ENCODE measurements around the gene COL4A3.
A peak's percentile ranks its signal among the peaks of the same experiment; 100 is the strongest.

COL4A3 gene

GRCh38 chr2:227163998-227164762 is at the start of gene COL4A3, which contains the start of gene COL4A4:
COL4A3 (plus strand) TSS chr2:227164624; CDS start chr2:227164727, 103 bp downstream.
COL4A4 (minus strand) TSS chr2:227164205; CDS start chr2:227147483, 16,722 bp downstream.
- no peak for DNase-seq

GRCh38 chr2:227115761-227116160 is 48.7 kb upstream of the COL4A3 start:
- no peak for DNase-seq

- DNase-seq, result no peak
Measured at GRCh38 chr2:227117027-227117426, 47.4 kb upstream of the COL4A3 start.

- no peak for DNase-seq
Measured at GRCh38 chr2:227117852-227118251, 46.6 kb upstream of the COL4A3 start.

- DNase-seq, result no peak
Measured at GRCh38 chr2:227118353-227118752, 46.1 kb upstream of the COL4A3 start.

- DNase-seq, result no peak
Measured at GRCh38 chr2:227123697-227124096, 40.7 kb upstream of the COL4A3 start.

GRCh38 chr2:227124811-227125210 is 39.6 kb upstream of the COL4A3 start:
- no peak for DNase-seq

- no peak for DNase-seq
Measured at GRCh38 chr2:227125506-227125905, 38.9 kb upstream of the COL4A3 start.

GRCh38 chr2:227127201-227127600 is 37.2 kb upstream of the COL4A3 start:
- no peak for DNase-seq

- DNase-seq, result no peak
Measured at GRCh38 chr2:227130636-227131035, 33.8 kb upstream of the COL4A3 start.

- no peak for DNase-seq
Measured at GRCh38 chr2:227132986-227133385, 31.4 kb upstream of the COL4A3 start.

GRCh38 chr2:227134591-227134990 is 29.8 kb upstream of the COL4A3 start:
- DNase-seq, result no peak

GRCh38 chr2:227141301-227141700 is 23.1 kb upstream of the COL4A3 start:
- no peak for DNase-seq

GRCh38 chr2:227143895-227144294 is 20.5 kb upstream of the COL4A3 start:
- DNase-seq, result no peak

- no peak for DNase-seq
Measured at GRCh38 chr2:227146456-227146855, 18.0 kb upstream of the COL4A3 start.

GRCh38 chr2:227147023-227147422 is 17.4 kb upstream of the COL4A3 start:
- no peak for DNase-seq

- no peak for DNase-seq
Measured at GRCh38 chr2:227148106-227148505, 16.3 kb upstream of the COL4A3 start.

GRCh38 chr2:227150222-227150936 is 14.0 kb upstream of the COL4A3 start:
- DNase-seq, result no peak

- peak; percentile 44 for DNase-seq
Measured at GRCh38 chr2:227152093-227152766, 12.2 kb upstream of the COL4A3 start.

- no peak for DNase-seq
Measured at GRCh38 chr2:227153307-227153706, 11.1 kb upstream of the COL4A3 start.

GRCh38 chr2:227153758-227154486 is 10.5 kb upstream of the COL4A3 start:
- DNase-seq, result peak; percentile 34

GRCh38 chr2:227154986-227155774 is 9.2 kb upstream of the COL4A3 start:
- no peak for DNase-seq
